Retina (tissue), 1 donor: ENCODE data around the gene CFH.
"Not testable (repeated sequence)": the region's sequence is repeated elsewhere in the genome, so short reads cannot be mapped to it uniquely, and the experiment has no call there.

Source experiments
- DNase-seq: peaks from one replicate; pipeline ENCODE4 v3.0.0-alpha.2; 2016

The CFH gene

GRCh38 chr1:196651637-196652215 is at the start of gene CFH:
TSS of gene CFH (plus strand) at chr1:196652043. CDS start at chr1:196652118, 75 bp downstream.
- DNase-seq = no peak

GRCh38 chr1:196603651-196604050 is 48.2 kb upstream of the CFH start:
- no peak for DNase-seq

- no peak for DNase-seq
Observed at GRCh38 chr1:196607981-196608380, 43.9 kb upstream of the CFH start.

- DNase-seq = peak; percentile 93
Observed at GRCh38 chr1:196608390-196609369, 43.2 kb upstream of the CFH start, which contains the start of gene KCNT2. TSS of gene KCNT2 (minus strand) at chr1:196608440. CDS start at chr1:196608309, 131 bp downstream.

- DNase-seq = no peak
Observed at GRCh38 chr1:196609370-196609737, 42.5 kb upstream of the CFH start.

- DNase-seq = no peak
Observed at GRCh38 chr1:196611873-196612272, 40.0 kb upstream of the CFH start.

GRCh38 chr1:196619721-196620120 is 32.1 kb upstream of the CFH start:
- DNase-seq = no peak

- DNase-seq = no peak
Observed at GRCh38 chr1:196623079-196623478, 28.8 kb upstream of the CFH start.

- DNase-seq = no peak
Observed at GRCh38 chr1:196628838-196629237, 23.0 kb upstream of the CFH start.

- no peak for DNase-seq
Observed at GRCh38 chr1:196637606-196638005, 14.2 kb upstream of the CFH start.

- no peak for DNase-seq
Observed at GRCh38 chr1:196638466-196638865, 13.4 kb upstream of the CFH start.

- not testable (repeated sequence) for DNase-seq
Observed at GRCh38 chr1:196639291-196639690, 12.6 kb upstream of the CFH start.

GRCh38 chr1:196640976-196641375 is 10.9 kb upstream of the CFH start:
- no peak for DNase-seq

GRCh38 chr1:196649990-196650389 is 1.9 kb upstream of the CFH start:
- no peak for DNase-seq

- DNase-seq = no peak
Observed at GRCh38 chr1:196650403-196650802, 1.4 kb upstream of the CFH start.

GRCh38 chr1:196651079-196651478 is 764 bp upstream of the CFH start:
- DNase-seq = no peak

GRCh38 chr1:196654271-196654670 is 2.4 kb downstream of the CFH start:
- DNase-seq = no peak

GRCh38 chr1:196655071-196655470 is 3.2 kb downstream of the CFH start:
- DNase-seq = no peak

GRCh38 chr1:196655494-196655893 is 3.7 kb downstream of the CFH start:
- DNase-seq = no peak

GRCh38 chr1:196659471-196659870 is 7.6 kb downstream of the CFH start:
- no peak for DNase-seq

- no peak for DNase-seq
Observed at GRCh38 chr1:196660272-196660671, 8.4 kb downstream of the CFH start.

GRCh38 chr1:196660852-196661251 is 9.0 kb downstream of the CFH start:
- peak; percentile 22 for DNase-seq

- DNase-seq = no peak
Observed at GRCh38 chr1:196661345-196661744, 9.5 kb downstream of the CFH start.

- DNase-seq = no peak
Observed at GRCh38 chr1:196667131-196667530, 15.3 kb downstream of the CFH start.
